ENCODE measurements around the gene TNS1.

GRCh38 chr2:218003981-218004419 lies 1.2 kb upstream of the TNS1 start:
- TF ChIP-seq CTCF (IDR thresholded peaks at IDR 0.05) (no peak), GATA2 (CRISPR knock-in tag; IDR thresholded peaks at IDR 0.05) (no peak), NFIC (IDR thresholded peaks at IDR 0.05; ENCODE audit: borderline replicate concordance) (peak; percentile 71), NRF1 (IDR thresholded peaks at IDR 0.05; ENCODE audit: low read depth, low read length) (no peak), SMC3 (IDR thresholded peaks at IDR 0.05; ENCODE audit: low read depth, low read length) (no peak), TEAD4 (IDR thresholded peaks at IDR 0.05; ENCODE audit: borderline replicate concordance, insufficient read depth) (no peak), EP300 (IDR thresholded peaks at IDR 0.05; ENCODE audit: borderline replicate concordance in 1 of 2, low read depth in 1 of 2, low read length in 1 of 2) (no peak), CHD2 (IDR thresholded peaks at IDR 0.05; ENCODE audit: low read length, partially characterized antibody) (no peak), POLR2AphosphoS5 (IDR thresholded peaks at IDR 0.05; ENCODE audit: low read depth, low read length) (no peak)
